SHP77 (cell line): ENCODE data around the gene MXD1.

Source experiments
- DNase-seq, 2 experiments: peaks; one replicate each; lab custom pipeline; 2025; lab: John Stamatoyannopoulos, UW

MXD1 gene

DNA sequence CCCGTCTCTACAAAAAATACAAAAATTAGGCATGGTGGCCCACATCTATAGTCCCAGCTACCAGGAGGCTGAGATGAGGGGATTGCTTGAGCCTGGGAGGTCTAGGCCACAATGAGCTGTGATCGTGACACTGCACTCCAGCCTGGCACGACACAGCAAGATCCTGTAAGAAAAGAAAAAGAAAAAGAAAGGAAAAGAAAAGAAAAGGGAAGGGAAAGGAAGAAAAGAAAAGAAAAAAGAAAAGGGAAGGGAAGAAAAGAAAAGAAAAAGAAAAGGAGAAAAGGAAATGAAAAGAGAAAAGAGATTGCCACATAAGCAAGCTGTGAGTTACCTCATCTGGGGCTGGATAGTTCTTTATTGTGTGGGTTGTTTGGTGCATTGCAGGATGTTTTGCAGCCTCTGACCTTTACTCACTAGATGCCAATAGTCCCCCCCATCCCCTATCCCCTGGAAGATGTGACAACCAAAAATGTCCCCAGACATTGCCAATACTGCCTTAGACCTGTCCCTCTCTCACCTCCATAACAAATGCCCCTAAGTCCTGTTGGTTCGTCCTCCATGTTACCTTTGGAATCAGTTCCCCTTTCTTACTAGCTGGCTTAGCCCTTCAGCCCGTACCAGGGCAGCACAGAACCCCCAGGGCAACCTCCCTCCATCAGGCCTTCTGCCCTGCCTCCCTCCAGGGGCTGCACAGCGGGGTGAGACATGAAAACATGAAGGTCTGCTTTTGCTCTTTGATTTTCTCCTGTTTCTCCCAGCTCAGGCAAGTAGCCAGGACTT is 37.6 kb downstream of the MXD1 start:
- no peak for DNase-seq

DNA sequence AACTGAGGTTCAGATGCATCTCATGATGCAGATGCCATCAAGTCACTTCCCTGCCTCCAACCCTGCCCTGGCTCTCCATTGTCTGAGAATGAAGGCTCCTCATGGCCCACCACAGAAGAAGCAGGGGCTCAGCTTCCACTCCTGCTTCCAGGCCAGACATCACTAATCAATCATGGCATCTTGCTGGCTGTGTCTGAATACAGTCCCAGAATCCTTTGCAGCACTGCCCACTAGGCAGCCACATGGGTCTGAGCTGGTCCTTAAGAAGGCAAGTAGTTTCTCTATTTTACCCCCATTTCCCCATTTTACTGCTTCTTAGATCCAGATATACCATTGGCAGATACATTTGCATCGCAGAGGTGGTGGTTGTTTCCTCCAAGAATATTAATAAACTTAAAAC is 39.2 kb downstream of the MXD1 start:
- no peak for DNase-seq

DNA sequence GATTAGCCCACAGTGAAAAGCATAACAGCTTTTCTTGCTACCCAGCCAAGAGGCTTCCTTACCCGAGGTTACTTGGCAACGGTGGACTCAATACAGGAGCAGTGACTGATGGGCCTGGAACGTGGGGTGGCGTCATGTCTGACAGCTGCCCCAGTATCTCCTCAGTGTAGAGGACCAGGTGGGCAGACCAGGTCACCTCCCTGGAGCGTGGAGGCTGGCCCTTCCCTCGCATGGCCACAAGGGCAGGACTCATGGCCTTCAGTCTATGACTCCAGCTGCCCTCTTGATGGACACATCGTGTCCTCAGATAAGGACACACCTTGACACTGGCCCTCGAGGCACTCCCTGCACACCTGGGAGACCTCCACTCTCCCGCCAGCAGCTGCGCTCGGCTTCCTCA is 40.1 kb downstream of the MXD1 start:
- no peak for DNase-seq

DNA sequence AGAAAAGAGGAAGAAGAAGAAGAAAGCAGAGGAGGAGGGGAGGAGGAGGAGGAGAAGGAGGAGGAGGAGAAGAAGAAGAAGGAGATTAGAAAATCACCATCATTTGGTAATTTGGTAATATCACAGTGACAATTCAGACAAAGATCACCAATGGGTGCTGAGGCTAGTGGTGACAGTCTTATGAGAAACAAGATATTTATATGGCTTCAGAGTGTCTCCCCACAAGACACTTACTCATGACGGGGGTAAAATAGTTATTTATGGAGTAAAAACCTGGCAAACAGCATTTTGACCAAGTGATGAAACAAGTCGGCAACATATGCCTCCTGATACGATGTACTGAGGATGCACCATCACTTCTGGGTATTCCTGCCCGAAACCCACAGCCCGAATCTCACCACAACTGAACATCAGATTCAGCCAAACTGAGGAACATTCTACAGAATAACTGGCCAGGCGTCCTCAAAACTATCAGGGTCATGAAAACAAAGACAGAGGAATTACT is 41.6 kb downstream of the MXD1 start:
- DNase-seq, result no peak

DNA sequence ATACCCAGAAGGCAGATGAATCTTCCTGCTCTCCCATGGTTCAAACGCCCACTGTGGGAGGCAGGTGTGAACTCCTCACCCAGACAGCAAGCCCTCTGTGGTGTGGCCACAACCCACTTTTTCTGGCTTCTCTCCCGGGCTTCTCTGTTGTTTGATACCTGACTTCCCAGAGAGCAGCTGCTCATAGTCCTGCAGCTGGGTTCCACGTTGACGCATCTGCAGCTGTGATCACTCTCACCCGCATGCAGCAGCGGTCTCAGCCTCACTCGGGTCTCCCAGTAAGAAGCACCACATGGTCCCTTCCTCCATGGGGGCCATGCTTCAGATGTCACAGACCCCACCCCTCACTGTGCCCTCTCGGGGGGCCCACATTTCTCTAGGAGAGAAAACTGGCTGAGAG is 43.1 kb downstream of the MXD1 start:
- peak; percentile 81 to 87 for DNase-seq

DNA sequence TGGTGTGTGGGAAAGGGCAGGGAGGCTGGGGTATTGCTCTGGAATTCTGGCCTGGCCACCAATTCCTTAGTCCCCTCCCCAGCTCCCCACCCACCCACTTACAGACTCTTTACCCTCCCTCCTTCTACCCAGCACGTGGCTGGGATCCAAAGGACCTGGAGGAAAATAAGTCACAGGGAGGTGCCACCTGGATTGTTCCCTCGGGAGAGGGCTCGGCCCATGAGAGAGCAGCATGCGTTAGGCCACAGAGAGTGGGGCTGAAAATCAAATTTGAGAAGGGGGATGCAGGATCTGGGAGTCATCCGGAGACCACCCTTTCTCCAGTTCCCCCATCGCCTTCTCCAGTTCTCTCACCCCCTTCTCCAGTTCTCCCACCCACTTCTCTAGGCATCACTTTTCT is 43.6 kb downstream of the MXD1 start:
- DNase-seq, result no peak

DNA sequence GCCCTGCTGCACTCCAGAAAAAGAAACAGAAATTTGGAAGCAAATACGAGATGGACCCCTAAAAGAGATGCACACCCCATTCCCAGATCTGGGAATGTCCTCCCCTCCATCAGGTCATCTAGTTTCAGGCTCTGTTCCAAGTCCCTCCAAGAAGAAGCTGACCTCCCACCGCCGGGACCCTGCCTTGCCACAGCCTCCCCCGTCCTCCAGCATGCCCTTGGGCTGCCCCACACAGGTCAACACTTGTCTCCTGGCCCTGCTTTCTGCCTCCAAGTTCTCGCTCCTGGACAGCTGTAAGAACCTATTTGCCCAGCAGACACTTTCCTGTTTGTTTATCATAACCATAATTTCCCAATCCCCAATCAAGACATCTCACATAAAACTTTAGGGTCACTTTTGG is 44.5 kb downstream of the MXD1 start:
- DNase-seq, result no peak

DNA sequence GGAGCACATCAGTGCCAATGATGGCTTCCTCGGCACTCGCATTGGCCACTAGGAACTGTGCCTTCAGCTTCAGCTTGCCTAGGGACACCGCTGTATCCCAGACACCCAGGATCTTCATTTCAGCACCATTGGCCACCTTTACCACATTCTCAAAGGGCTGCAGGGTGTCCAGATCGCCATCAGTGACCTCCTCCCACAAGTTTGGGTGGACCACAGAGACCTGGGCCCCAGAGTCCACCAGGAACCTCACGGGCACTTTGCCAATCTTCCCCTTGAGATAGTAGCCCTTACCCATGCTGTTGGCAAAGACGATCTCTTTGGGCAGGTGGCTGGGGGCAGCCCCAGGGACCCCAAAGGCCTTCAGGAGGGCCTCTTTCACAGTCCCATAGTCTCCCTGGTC is 45.9 kb downstream of the MXD1 start:
- no peak for DNase-seq

DNA sequence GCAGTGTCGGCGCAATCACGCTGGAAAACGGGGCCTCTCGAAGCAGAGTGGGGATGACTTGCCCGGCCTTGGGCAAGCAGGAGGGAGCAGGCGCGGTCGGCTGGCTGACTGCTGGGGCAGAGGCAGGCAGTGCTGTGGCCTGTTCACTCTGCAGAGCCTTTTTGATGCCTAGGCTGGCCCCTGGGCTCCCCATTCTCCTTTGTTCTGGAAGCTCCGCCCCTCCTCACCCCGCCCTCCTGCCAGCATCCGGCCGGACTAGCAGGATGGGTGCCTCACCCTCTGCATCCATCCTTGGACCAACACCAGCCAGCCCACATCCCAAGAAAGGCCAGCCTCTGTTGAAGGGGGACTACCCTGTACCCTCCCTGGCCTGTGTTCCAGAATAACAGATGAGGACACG is 46.6 kb downstream of the MXD1 start, which contains the start of gene ASPRV1:
ASPRV1 (minus strand) TSS at position 136 of the 400 bp plus-strand sequence. CDS start 195 bp downstream, outside the sequence.
- no peak for DNase-seq

DNA sequence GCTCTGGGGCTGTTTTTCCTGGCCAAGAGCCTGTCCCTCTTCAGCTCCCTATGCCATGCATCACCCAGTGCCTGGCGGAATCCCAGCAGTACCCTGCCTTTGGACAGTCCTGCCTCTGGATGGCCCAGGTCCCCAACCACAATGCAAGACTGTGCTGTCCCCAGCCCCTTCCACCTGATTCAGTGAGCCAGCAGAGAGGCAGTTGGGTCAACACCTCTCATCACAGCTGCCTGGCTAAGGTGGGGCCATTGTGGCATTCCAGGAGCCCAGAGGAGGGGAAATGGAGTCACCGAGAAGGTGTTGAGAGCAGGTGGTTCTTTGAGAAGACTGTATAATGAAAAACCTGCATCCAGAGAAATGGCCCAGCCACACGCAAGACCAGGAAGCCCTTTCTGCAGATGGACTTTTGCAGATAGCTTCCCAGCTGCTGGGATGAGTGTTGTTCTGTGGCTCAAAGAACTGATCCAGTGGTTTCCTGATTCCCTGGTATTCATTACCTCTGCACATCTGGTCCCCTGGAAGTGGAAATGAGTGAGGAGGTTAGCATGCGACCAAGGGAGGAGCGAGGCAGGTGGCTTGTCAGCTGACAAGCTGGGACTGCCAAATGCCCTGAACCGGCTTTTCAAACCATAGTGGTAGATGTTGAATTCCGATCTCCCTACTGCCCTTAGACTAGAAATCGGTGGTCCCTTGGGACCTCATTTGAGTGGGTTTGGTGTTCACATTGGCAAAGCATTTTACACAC is 48.2 kb downstream of the MXD1 start:
- no peak for DNase-seq

DNA sequence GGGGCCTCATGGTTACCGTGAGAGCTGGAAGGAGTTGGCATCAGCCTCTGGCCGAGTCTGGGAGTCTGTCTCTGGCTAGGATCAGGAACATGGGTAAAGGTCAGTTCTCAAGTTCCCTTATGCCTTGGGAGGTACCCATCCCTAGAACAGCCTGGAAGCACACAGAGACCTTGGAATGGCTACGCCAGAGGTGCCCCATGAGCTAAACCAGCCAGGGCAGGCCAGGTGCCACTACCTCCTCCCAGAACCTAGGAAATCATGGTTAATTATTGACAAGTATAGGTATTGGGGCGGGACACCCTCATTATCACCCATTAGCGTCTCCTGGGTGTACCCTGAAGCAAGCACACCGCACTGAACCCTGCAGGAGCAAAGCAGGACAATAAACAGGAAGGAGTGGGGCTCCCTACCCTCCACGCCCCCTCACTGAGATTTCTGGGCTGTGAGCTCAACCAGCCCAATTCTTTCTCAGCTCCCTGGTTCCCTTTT is 49.5 kb downstream of the MXD1 start:
- DNase-seq, result no peak

DNA sequence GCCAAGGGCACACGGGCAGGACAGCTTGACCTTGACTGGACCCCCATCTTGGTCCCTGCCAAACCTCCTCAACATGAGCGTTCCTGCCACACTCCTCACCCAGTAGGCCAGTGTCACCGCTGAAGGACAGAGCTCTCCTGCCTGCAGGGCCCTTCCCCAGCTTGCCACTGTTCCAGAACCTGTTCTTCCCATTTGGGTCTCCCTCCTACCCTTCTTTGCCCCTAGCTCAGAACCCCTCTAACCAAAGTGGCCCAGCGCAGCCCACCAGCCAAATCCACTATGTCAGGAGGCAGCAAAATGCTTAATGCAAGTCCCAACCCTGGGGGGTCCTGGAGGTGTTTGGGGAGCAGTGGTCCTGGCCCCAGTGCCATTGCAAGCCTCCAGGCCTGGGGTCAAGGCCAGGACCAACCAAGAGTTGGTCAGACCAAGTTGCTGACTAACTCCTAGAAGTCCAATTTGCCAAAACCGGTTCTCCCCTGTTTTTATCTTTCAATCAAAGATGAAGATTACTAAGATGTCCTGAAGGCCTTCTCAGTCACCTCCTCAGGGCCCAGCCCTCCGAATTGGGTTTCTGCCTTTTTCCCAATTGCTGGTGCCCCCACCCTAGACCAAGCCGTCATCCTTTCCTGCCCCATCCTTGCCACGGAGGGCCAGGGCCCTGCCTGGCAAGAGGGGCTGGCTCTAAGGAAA is 51.0 kb downstream of the MXD1 start:
- DNase-seq, result no peak

DNA sequence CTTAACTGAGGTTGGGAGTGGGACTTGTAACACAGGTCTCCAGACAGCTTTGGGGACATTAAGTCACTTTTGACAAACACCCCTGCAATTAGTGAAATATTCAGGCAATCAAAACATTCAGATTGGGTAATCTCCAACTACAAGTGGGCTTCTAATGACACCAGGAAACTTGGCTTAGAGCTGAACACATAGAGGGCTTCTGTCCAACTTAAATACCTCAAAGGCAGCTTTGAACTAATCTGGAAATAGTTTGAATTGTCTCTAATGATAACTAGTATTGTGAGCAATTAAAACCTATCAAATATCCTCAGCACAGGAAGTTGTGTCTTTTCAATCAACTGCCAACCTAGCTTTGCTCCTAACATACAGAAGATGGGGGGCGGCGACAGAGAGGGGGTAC is 51.6 kb downstream of the MXD1 start:
- no peak for DNase-seq

DNA sequence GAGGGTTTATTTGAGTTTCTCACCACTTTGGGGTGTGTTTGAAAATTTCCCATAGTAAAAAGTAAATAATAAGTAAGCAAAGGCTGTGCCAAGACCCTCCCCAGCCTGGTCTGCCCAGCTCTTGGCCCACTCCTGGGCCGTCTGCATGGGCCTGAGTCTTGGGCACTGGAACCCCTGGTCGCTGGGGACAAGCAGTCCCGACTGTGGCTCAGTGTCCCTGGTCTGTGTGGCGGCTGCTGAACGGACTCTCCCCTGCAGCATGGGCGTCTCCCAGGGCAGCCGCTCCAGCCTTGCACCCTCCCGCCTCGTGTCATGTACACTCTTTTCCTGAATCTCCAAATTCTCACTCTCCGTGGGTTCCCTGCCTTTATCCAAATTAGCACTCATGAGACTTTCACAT is 53.7 kb downstream of the MXD1 start:
- DNase-seq, result no peak

DNA sequence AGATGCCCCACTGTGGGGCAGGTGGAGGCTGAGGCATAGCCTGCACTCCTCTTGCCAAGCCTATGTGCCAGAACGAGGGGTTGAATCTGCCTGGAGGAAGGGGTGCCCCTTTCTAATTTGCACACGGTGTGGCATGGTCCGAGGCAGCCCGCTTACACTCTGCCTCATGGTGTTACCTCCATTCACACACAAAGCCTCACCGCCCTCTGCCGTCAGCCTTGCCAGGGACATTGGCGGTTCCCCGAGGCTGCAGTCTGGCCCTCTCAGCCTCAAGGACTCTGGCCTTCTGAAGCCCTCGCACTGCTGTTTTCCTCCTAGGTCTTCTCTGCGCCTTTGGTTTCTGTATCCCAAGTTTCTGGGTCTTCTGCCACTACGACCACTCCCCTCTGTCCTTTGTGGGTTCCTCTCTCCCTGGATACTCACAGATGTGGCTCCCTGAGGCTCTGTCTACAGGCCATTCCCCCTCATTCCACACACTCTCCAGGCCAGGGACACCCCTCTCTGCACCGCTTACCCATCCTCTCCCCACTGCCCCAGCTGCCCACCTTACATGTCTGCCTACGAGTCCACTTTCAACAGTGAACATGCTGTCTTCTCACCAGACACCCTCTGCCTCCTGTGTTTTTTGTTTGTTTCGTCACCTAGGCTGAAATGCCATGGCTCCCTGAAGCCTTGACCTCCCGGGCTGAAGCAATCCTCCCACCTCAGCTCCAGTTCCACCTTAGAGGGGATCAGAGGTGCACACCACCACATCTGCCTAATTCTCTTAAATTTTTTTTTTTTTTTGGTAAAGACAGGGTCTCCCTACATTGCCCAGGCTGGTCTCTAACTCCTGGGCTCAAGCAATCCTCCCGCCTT is 54.4 kb downstream of the MXD1 start:
- DNase-seq, result no peak

DNA sequence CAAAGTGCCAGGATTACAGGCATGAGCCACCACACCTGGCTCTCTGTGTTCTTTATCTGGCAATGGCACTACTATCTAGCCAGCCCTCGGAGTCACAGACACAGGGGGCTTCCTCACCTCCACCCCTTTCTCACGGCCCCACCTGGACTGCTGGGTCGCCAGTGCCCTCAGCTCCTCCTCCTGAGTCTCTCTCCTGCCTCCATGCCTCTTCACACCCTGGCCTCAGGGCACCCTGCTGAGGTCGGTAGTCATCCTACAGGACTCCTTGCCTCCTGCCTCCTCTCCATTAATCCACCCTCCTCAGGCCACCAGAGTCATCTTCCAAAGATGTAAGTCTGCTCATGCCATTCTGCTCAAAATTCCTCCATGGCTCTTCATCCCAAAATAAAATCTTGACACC is 55.1 kb downstream of the MXD1 start:
- no peak for DNase-seq

DNA sequence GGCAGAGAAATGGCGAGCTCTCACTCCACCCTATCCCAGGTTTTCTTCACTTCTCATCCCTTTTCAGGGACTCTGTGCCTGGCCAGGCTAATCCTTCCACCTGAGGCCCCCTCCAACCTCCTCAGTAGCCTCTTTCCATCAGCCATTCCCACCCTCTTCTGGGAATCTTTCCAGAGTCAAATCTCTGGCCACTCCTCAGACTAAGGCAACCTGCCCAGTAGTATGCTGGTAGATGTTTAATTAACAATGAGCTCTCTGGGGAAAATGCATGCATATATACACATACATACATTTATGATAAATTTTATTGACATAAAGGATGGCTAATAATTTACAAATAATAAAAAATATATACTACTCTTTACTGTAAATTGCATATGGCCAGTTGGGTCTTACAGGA is 57.9 kb downstream of the MXD1 start:
- no peak for DNase-seq

DNA sequence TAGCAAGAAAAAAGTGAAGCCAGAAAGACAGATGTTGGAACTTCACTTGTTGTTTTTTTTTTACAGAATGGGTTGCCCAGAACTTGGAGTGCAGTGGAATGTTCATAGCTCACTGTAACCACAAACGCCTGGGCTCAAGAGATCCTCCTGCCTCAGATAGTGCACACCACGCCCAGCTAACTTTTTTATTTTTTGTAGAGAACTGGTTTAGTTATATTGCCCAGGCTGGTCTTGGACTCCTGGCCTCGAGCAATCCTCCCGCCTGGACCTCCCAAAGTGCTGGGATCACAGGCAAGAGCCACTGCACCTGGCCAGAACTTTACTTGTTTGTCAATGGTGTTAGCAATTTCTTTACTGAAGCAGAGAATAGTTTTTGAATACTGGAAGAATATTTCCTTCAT is 58.4 kb downstream of the MXD1 start:
- no peak for DNase-seq

DNA sequence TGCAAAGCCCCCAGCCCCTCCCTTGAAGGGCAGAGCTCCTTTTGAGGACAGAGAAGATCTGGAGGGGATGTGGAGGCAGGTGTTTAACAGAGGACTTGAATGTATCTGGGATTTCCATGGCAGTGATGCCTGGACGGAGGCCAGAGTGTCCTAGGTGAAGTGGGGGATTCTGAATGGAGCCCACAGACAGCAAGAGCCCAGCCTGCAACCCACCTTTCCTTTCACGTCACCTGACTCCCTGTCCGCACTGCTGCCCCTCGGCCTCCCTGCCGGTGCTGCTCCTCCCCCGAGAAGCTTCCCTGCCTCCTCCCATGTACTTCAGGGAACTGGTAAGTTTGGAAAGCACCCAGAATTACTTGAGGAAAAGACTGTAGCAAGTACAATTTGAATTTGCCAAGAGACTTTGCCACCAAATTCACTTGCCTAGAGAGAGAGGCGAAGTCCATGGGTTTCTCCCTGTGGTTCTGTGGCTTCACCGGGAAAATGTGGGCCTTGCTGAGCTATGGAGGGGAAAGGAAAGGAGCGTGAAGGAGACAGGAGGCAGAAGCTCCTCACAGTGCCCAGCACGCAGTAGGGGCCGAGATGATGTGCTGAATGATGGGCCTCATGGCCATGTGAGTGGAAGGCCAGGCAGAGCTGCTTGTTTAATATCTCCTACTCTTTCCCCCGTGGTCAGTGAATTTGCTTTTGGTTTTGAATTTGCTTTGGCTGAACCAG is 60.4 kb downstream of the MXD1 start:
- no peak for DNase-seq

DNA sequence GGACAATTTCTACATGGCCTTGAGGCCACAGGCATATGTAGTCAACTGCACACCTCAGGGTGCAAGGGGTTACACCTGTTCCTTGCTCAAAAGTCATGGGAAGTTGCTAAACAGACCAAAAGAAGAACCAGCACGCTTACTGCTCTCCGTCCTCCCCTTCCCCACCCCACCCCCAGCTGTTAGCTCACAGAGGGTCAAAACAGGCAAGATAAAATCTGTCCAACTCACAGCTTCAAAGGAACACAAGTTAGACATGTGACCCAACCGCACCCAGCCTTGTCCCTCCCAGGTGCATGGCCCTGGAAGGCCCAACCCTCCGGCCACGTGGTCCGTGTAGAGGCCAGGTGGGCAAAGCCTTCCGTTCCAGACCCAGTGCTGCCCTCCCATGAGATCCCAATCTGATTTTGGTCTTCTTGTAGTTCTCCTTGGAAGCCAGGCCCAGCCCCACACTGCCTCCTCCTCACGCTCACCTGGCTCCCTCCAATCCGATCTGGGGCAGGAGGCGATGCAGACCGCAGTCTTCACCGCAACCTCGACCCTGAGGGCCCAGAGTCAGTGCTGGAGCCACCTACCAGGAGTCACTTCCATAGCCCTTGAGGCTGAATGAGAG is 61.0 kb downstream of the MXD1 start:
- DNase-seq, result no peak

DNA sequence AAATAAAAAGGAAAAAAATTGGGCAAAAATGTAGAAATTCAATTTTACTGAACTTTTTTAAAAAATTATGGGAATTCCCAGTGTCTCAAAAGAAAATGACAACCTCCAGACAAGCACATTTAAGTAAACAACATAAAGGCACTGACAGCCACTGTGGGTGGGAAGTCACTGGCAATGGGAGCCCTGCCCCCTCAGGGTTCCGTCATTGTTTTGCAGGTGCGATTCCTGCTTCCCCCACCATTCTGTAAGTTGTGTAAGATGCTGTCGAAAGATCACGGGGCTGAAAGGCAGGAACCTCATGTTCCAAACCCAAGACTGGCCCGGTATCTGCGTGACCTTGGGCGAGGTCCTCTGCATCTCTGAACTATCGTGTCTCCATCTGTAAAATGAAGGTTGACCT is 62.3 kb downstream of the MXD1 start:
- DNase-seq, result no peak
